BLaER1 treated with 17β-estradiol and CSF1 and Interleukin-3, amounts not matched to agents 10 nM and 100 nM (cell line): ENCODE measurements around the gene SLC10A4.

ENCODE experiments used
- H3K27ac ChIP-seq, 11 experiments: shearing (Covaris generic); formaldehyde crosslinking; 2 replicates each; pipeline ENCODE4 v1.8.1; 2022
- H3K27me3 ChIP-seq, 11 experiments: shearing (Covaris generic); formaldehyde crosslinking; 2 replicates each; pipeline ENCODE4 v1.8.1; 2022
- H3K36me3 ChIP-seq, 11 experiments: shearing (Covaris generic); formaldehyde crosslinking; 2 replicates each; pipeline ENCODE4 v1.8.1; 2022
- H3K4me1 ChIP-seq, 10 experiments: shearing (Covaris generic); formaldehyde crosslinking; 2 replicates each; pipeline ENCODE4 v1.8.1; 2022
- H3K4me2 ChIP-seq, 11 experiments: shearing (Covaris generic); formaldehyde crosslinking; 2 replicates each; pipeline ENCODE4 v1.8.1; 2022
- H3K4me3 ChIP-seq, 10 experiments: shearing (Covaris generic); formaldehyde crosslinking; 2 replicates each; pipeline ENCODE4 v1.8.1; 2022
- H3K9ac ChIP-seq, 11 experiments: shearing (Covaris generic); formaldehyde crosslinking; 2 replicates each; pipeline ENCODE4 v1.8.1; 2022
- H3K9me3 ChIP-seq, 11 experiments: shearing (Covaris generic); formaldehyde crosslinking; replicated peaks in 1 of 11; 2 replicates each; pipeline ENCODE4 v1.8.1; 2022
- H4K20me1 ChIP-seq, 11 experiments: shearing (Covaris generic); formaldehyde crosslinking; 2 replicates each; pipeline ENCODE4 v1.8.1; 2022
- Cebpa-rat ChIP-seq, 11 experiments: shearing (Covaris generic); IDR thresholded peaks; 2 replicates each; pipeline ENCODE4 v1.8.1; 2022

SLC10A4 gene

DNA sequence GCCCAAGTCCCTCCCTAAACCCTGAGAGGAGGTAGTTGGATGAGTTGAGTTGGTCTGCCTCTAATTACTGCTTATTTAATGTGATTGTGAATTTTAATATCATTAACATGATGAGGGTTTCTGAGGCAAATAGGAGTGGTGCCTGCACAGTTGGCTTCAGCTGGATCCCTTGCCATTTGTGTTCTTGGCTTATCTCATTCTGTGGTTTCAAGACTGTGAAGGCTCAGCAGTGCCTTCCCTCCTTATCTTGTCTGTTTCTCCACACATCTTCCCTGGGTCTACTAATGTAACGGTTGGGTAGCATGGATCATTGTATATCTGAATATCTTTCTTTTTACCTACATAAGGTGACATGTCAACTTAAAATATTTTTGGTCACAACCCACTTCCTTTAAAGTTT lies 1.6 kb upstream of the SLC10A4 start:
- H4K20me1 ChIP-seq: no peaks in the 10 kb centered on the region
- TF ChIP-seq Cebpa-rat (IDR thresholded peaks at IDR 0.05): no peak
- peak overlapping the region in 4 of 11 experiments; percentile 11 to 54 (median 46); a peak in 8 of 22 replicates for H3K4me2 ChIP-seq
- H3K27me3 ChIP-seq: peaks cover 31 to 38% (median 34%) of the 10 kb centered on the region in 11 experiments
- peaks cover 0 to 10% (median 0%) of the 10 kb centered on the region in 11 experiments; a peak in 2 of 22 replicates for H3K36me3 ChIP-seq
- no peak overlapping the region for H3K9ac ChIP-seq
- H3K27ac ChIP-seq: no peak overlapping the region
- peaks cover 0 to 23% (median 10%) of the 10 kb centered on the region in 10 experiments; a peak in 14 of 20 replicates for H3K4me1 ChIP-seq
- H3K9me3 ChIP-seq: peaks cover 23 to 35% (median 30%) of the 10 kb centered on the region in 11 experiments
- no peak overlapping the region for H3K4me3 ChIP-seq

GRCh38 chr4:48483777-48484493 lies 792 bp downstream of the SLC10A4 start:
- no peak overlapping the region for H3K27ac ChIP-seq
- peaks cover 0 to 23% (median 7%) of the 10 kb centered on the region in 10 experiments; a peak in 13 of 20 replicates for H3K4me1 ChIP-seq
- H3K36me3 ChIP-seq: peaks cover 0 to 10% (median 0%) of the 10 kb centered on the region in 11 experiments; a peak in 2 of 22 replicates
- no peak overlapping the region for H3K9ac ChIP-seq
- H3K4me3 ChIP-seq: peak overlapping the region in 5 of 10 experiments; percentile 14 to 38 (median 24); a peak in 7 of 20 replicates
- no peak overlapping the region for H3K4me2 ChIP-seq
- TF ChIP-seq Cebpa-rat (IDR thresholded peaks at IDR 0.05): no peak
- peaks cover 32 to 51% (median 45%) of the 10 kb centered on the region in 11 experiments for H3K27me3 ChIP-seq
- H3K9me3 ChIP-seq: peaks cover 23 to 35% (median 30%) of the 10 kb centered on the region in 11 experiments
- H4K20me1 ChIP-seq: no peaks in the 10 kb centered on the region

DNA sequence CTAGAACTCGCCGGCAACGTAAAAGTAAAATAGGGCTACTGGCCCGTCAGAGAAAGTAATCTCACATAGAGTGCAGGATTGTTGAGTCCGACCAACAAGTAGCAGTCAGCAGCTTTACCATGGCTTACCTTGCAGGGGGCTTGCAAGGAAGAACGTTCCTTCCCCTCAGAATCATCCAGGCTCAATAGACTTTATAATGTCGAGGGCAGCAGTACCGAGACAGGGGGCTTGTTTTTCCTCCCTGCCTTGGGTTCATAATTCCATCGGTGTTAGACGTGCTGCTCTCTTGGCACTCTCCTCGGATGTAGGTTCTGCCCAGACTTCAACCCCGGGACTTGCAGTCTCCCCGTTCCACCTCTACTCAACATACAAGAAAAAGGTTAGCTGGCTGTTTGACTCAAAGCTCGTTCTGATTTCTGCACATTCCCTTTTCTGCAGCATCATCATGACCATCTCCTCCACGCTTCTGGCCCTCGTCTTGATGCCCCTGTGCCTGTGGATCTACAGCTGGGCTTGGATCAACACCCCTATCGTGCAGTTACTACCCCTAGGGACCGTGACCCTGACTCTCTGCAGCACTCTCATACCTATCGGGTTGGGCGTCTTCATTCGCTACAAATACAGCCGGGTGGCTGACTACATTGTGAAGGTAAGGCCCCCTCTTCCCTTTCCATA lies 1.5 kb downstream of the SLC10A4 start:
- peaks cover 0 to 23% (median 7%) of the 10 kb centered on the region in 10 experiments; a peak in 13 of 20 replicates for H3K4me1 ChIP-seq
- peaks cover 0 to 10% (median 0%) of the 10 kb centered on the region in 11 experiments; a peak in 2 of 22 replicates for H3K36me3 ChIP-seq
- no peak for TF ChIP-seq Cebpa-rat (IDR thresholded peaks at IDR 0.05)
- peaks cover 28 to 38% (median 34%) of the 10 kb centered on the region in 11 experiments for H3K9me3 ChIP-seq
- H3K9ac ChIP-seq: no peak overlapping the region
- H3K4me2 ChIP-seq: no peak overlapping the region
- peaks cover 39 to 58% (median 52%) of the 10 kb centered on the region in 11 experiments for H3K27me3 ChIP-seq
- H4K20me1 ChIP-seq: no peaks in the 10 kb centered on the region
- H3K4me3 ChIP-seq: no peak overlapping the region; a peak in 1 of 20 replicates
- H3K27ac ChIP-seq: no peak overlapping the region

GRCh38 chr4:48489683-48490011 lies 6.5 kb downstream of the SLC10A4 start:
- Histone ChIP-seq H3K27me3 (peaks cover 33 to 54% (median 46%) of the 10 kb centered on the region in 11 experiments), H4K20me1 (no peaks in the 10 kb centered on the region), H3K9ac (no peak overlapping the region), H3K27ac (no peak overlapping the region), H3K4me1 (no peaks in the 10 kb centered on the region; a peak in 1 of 20 replicates), H3K4me2 (peak overlapping the region in 2 of 11 experiments; percentile 28 to 46; a peak in 2 of 22 replicates), H3K36me3 (peaks cover 0 to 19% (median 0%) of the 10 kb centered on the region in 11 experiments; a peak in 3 of 22 replicates), H3K9me3 (peaks cover 30 to 36% (median 31%) of the 10 kb centered on the region in 11 experiments), H3K4me3 (peak overlapping the region in 7 of 10 experiments; percentile 25 to 56 (median 33); a peak in 4 of 20 replicates)
- no peak for TF ChIP-seq Cebpa-rat (IDR thresholded peaks at IDR 0.05)

GRCh38 chr4:48490012-48490679 lies 7.0 kb downstream of the SLC10A4 start, which contains the start of gene ZAR1:
Gene ZAR1 (plus strand): TSS chr4:48490252. CDS start chr4:48490292, 40 bp downstream.
- H4K20me1 ChIP-seq: no peaks in the 10 kb centered on the region
- peaks cover 27 to 33% (median 28%) of the 10 kb centered on the region in 11 experiments for H3K9me3 ChIP-seq
- no peak for TF ChIP-seq Cebpa-rat (IDR thresholded peaks at IDR 0.05)
- H3K27me3 ChIP-seq: peaks cover 29 to 49% (median 41%) of the 10 kb centered on the region in 11 experiments
- peaks cover 0 to 19% (median 0%) of the 10 kb centered on the region in 11 experiments; a peak in 3 of 22 replicates for H3K36me3 ChIP-seq
- no peak within 1 kb of the TSS for H3K9ac ChIP-seq
- peak within 1 kb of the TSS in 8 of 11 experiments; percentile 16 to 46 (median 29); a peak in 10 of 22 replicates for H3K4me2 ChIP-seq
- peak within 1 kb of the TSS; percentile 25 to 56 (median 36); a peak in 17 of 20 replicates for H3K4me3 ChIP-seq
- no peaks in the 10 kb centered on the region; a peak in 1 of 20 replicates for H3K4me1 ChIP-seq
- H3K27ac ChIP-seq: no peak within 1 kb of the TSS

GRCh38 chr4:48490680-48491513 lies 7.8 kb downstream of the SLC10A4 start:
- Histone ChIP-seq H3K27ac (no peak overlapping the region), H3K36me3 (peaks cover 0 to 23% (median 6%) of the 10 kb centered on the region in 11 experiments; a peak in 8 of 22 replicates), H3K9me3 (peaks cover 27 to 33% (median 28%) of the 10 kb centered on the region in 11 experiments), H3K27me3 (peaks cover 28 to 43% (median 40%) of the 10 kb centered on the region in 11 experiments), H3K4me3 (peak overlapping the region; percentile 25 to 56 (median 36); a peak in 14 of 20 replicates), H3K9ac (no peak overlapping the region), H3K4me2 (peak overlapping the region in 2 of 11 experiments; percentile 28 to 35; a peak in 2 of 22 replicates), H4K20me1 (no peaks in the 10 kb centered on the region), H3K4me1 (no peaks in the 10 kb centered on the region; a peak in 1 of 20 replicates)
- no peak for TF ChIP-seq Cebpa-rat (IDR thresholded peaks at IDR 0.05)

- Histone ChIP-seq H3K4me1 (no peaks in the 10 kb centered on the region; a peak in 1 of 20 replicates), H3K4me2 (no peak overlapping the region), H3K27me3 (peaks cover 28 to 43% (median 40%) of the 10 kb centered on the region in 11 experiments), H4K20me1 (no peaks in the 10 kb centered on the region), H3K36me3 (peaks cover 0 to 28% (median 7%) of the 10 kb centered on the region in 11 experiments; a peak in 11 of 22 replicates), H3K4me3 (no peak overlapping the region), H3K27ac (no peak overlapping the region), H3K9ac (no peak overlapping the region), H3K9me3 (peaks cover 27 to 33% (median 28%) of the 10 kb centered on the region in 11 experiments)
- no peak for TF ChIP-seq Cebpa-rat (IDR thresholded peaks at IDR 0.05)
These were observed 8.5 kb downstream of the SLC10A4 start for GRCh38 chr4:48491514-48492176.
